ENCODE data around the gene LAMTOR3.

- TF ChIP-seq CTCF (IDR thresholded peaks at IDR 0.05; ENCODE audit: poor library complexity): no peak
- no peak for TF ChIP-seq EZH2 (IDR thresholded peaks at IDR 0.05; ENCODE audit: borderline replicate concordance)
These were observed 24.4 kb upstream of the LAMTOR3 start for GRCh38 chr4:99918656-99919055.

Data from hepatocyte (in vitro differentiated cells).